A673 (cell line): ENCODE data around the gene JMJD1C. TPM values are rescaled to one million over a fixed set of nuclear protein-coding genes. Genes with fewer than 3 reads are reported as not detected.
A peak's percentile ranks its signal among the peaks of the same experiment; 100 is the strongest.

Experiments
- BruUV-seq: library from RNA; stranded (reverse); fragments of 400-500 nt; replicated peaks from 2 replicates; lab custom pipeline; 2021; lab: Mats Ljungman, UMichigan
- CTCF ChIA-PET: fragments of 300-600 bp; sonication (Branson Sonifier 250); formaldehyde crosslinking; loops from one replicate; lab custom pipeline; 2022; ENCODE audit warnings: antibody characterized with exemption; lab: Charles Lee
- POLR2A ChIA-PET: fragments of 300-600 bp; sonication (Branson Sonifier 250); formaldehyde crosslinking; loops from one replicate; lab custom pipeline; 2022; ENCODE audit warnings: antibody characterized with exemption; ENCODE audit not compliant: low non-redundant PET; lab: Charles Lee
- DNase-seq: peaks from one replicate; pipeline ENCODE4 v3.0.0-alpha.2; 2015; ENCODE audit warnings: low spot score
- H3K27ac ChIP-seq: fragments of 200-600 bp; sonication (generic); 2 replicates; pipeline ENCODE4 v1.5.1; 2016; ENCODE audit warnings: mixed run types, low read depth, mild to moderate bottlenecking, mixed read lengths, antibody characterized with exemption, low read length; ENCODE audit not compliant: poor library complexity, severe bottlenecking
- H3K27me3 ChIP-seq: fragments of 200-600 bp; sonication (generic); replicated peaks from 2 replicates; pipeline ENCODE4 v1.6.1; 2017; ENCODE audit warnings: mixed run types, low read depth, mild to moderate bottlenecking, mixed read lengths, antibody characterized with exemption, low read length; ENCODE audit not compliant: insufficient read depth, poor library complexity
- H3K36me3 ChIP-seq: fragments of 200-600 bp; sonication (generic); 2 replicates; pipeline ENCODE4 v1.6.1; 2016; ENCODE audit warnings: mixed run types, mild to moderate bottlenecking, mixed read lengths, antibody characterized with exemption, low read length; ENCODE audit not compliant: insufficient read depth, poor library complexity, severe bottlenecking
- H3K4me1 ChIP-seq: fragments of 200-600 bp; sonication (generic); 2 replicates; pipeline ENCODE4 v1.6.1; 2017; ENCODE audit warnings: mixed run types, mild to moderate bottlenecking, mixed read lengths, antibody characterized with exemption, low read length; ENCODE audit not compliant: insufficient read depth, poor library complexity, severe bottlenecking
- H3K4me3 ChIP-seq: fragments of 200-600 bp; sonication (generic); 2 replicates; pipeline ENCODE4 v1.5.1; 2016; ENCODE audit warnings: low read depth, mixed run types, mild to moderate bottlenecking, mixed read lengths, low read length; ENCODE audit not compliant: poor library complexity, severe bottlenecking
- H3K9me3 ChIP-seq: fragments of 200-600 bp; sonication (generic); 2 replicates; pipeline ENCODE4 v1.6.1; 2016; ENCODE audit warnings: mixed run types, low read depth, mild to moderate bottlenecking, mixed read lengths, antibody characterized with exemption, low read length; ENCODE audit not compliant: poor library complexity, severe bottlenecking
- CTCF ChIP-seq: fragments of 300-800, 200-600 bp; sonication (generic); conservative IDR thresholded peaks from 2 replicates; pipeline ENCODE4 v1.5.1; 2017; ENCODE audit warnings: low read depth, mild to moderate bottlenecking, antibody characterized with exemption, low read length, moderate library complexity, mixed read lengths
- EZH2 ChIP-seq: fragments of 200-600 bp; sonication (generic); IDR thresholded peaks from 2 replicates; pipeline ENCODE4 v1.6.1; 2017; ENCODE audit warnings: borderline replicate concordance, low read depth, mild to moderate bottlenecking, mixed read lengths, antibody characterized with exemption, low read length; ENCODE audit not compliant: poor library complexity, severe bottlenecking
- intact Hi-C: fragments of 100-400 bp; cut with micrococcal nuclease; formaldehyde crosslinking; loops from one replicate; pipeline ENCODE4 v1.10.0; 2022; ENCODE audit not compliant: unreplicated experiment
- total RNA-seq: library from RNA; stranded (reverse); gene quantifications from 2 replicates; pipeline ENCODE4 v1.2.3, GENCODE V29; 2021

JMJD1C gene
- total RNA-seq, 1 experiment from 2014 or later, result 71.4 TPM

GRCh38 chr10:63466144-63466935, 563 bp upstream of the JMJD1C start:
- Histone ChIP-seq H3K27ac (peak overlapping the region; percentile 84), H3K4me3 (peak overlapping the region; percentile 87), H3K4me1 (peaks cover 36% of the 10 kb centered on the region), H3K36me3 (no peaks in the 10 kb centered on the region), H3K27me3 (no peaks in the 10 kb centered on the region), H3K9me3 (no peaks in the 10 kb centered on the region)
- BruUV-seq, result no TSS peak
- ChIA-PET CTCF (no interaction called here), POLR2A (no interaction called here)
- TF ChIP-seq EZH2, result no peak
- TF ChIP-seq CTCF, result no peak
- intact Hi-C loops, result loop anchor here (2.0 to 10.0 kb wide), 4 partner anchors 54 to 262 kb away; partner anchors contain the start of gene REEP3
- peak; percentile 70 for DNase-seq

GRCh38 chr10:63464402-63465292, 1.1 kb downstream of the JMJD1C start:
- Histone ChIP-seq H3K4me1 (peaks cover 36% of the 10 kb centered on the region), H3K27ac (peak overlapping the region; percentile 84), H3K27me3 (no peaks in the 10 kb centered on the region), H3K9me3 (no peaks in the 10 kb centered on the region), H3K36me3 (no peaks in the 10 kb centered on the region), H3K4me3 (peak overlapping the region; percentile 87)
- BruUV-seq, result TSS peak; percentile 26
- no peak for TF ChIP-seq EZH2
- no peak for TF ChIP-seq CTCF
- intact Hi-C loops, result loop anchor here (2.0 to 10.0 kb wide), 4 partner anchors 166 to 260 kb away; no protein-coding TSS in a partner anchor
- ChIA-PET CTCF (interaction anchor here (0.6 kb wide), 1 partner anchor 41 kb away, joined by 4 read pairs; no protein-coding TSS in a partner anchor), POLR2A (interaction anchor here (0.6 kb wide), 1 partner anchor 81 kb away, joined by 5 read pairs; no protein-coding TSS in a partner anchor)
- DNase-seq, result peak; percentile 52

- intact Hi-C loops, result loop anchor here (10.0 kb wide), 1 partner anchor 258 kb away; no protein-coding TSS in a partner anchor
- ChIA-PET POLR2A (no interaction called here), CTCF (no interaction called here)
- no peak for TF ChIP-seq CTCF
- no peak for TF ChIP-seq EZH2
- H3K4me1 ChIP-seq, result peaks cover 21% of the 10 kb centered on the region
- no peaks in the 10 kb centered on the region for H3K36me3 ChIP-seq
- H3K4me3 ChIP-seq, result no peak overlapping the region
- no peak overlapping the region for H3K27ac ChIP-seq
- H3K9me3 ChIP-seq, result no peaks in the 10 kb centered on the region
- no peak for DNase-seq
- BruUV-seq, result no TSS peak
- no peaks in the 10 kb centered on the region for H3K27me3 ChIP-seq
These were observed 3.3 kb downstream of the JMJD1C start for GRCh38 chr10:63462442-63462841.
